H1 (cell line): Measurements from ENCODE around the gene RCBTB1. TPM values are rescaled to one million over a fixed set of nuclear protein-coding genes. Genes with fewer than 3 reads are reported as not detected.

Experiments
- CTCF ChIA-PET: fragments of 300-600 bp; sonication (Branson Sonifier 250); formaldehyde crosslinking; loops from one replicate; lab custom pipeline; 2021; ENCODE audit not compliant: partially characterized antibody; lab: Charles Lee
- POLR2A ChIA-PET: fragments of 300-600 bp; sonication (Branson Sonifier 250); formaldehyde crosslinking; loops from one replicate; lab custom pipeline; 2021; ENCODE audit warnings: inconsistent platforms; ENCODE audit not compliant: partially characterized antibody; lab: Charles Lee
- DNase-seq, 2 experiments: peaks; one replicate each; pipeline versions ENCODE4 v3.0.0 to v3.0.0-alpha.2; 2010 to 2022; ENCODE audit warnings: low spot score in 2 of 2, low read depth in 1 of 2, mixed read lengths in 1 of 2
- FAIRE-seq: peaks from 2 replicates; lab custom pipeline; 2011; peaks lifted over from hg19 to GRCh38; lab: Jason Lieb, UNC
- H2AFZ ChIP-seq: 2 replicates; pipeline ENCODE4 v1.8.1; 2012; ENCODE audit warnings: low read length, inconsistent platforms
- H2AK5ac ChIP-seq: 2 replicates; pipeline ENCODE4 v1.6.1; 2013; ENCODE audit warnings: low read depth, low read length
- H2BK120ac ChIP-seq: replicated peaks from 2 replicates; pipeline ENCODE3; 2013; ENCODE audit warnings: low read depth, low read length, inconsistent platforms
- H2BK12ac ChIP-seq: 2 replicates; pipeline ENCODE4 v1.6.1; 2013; ENCODE audit warnings: low read depth, low read length
- H2BK15ac ChIP-seq: 2 replicates; pipeline ENCODE4 v1.6.1; 2013; ENCODE audit warnings: low read length
- H2BK20ac ChIP-seq: 2 replicates; pipeline ENCODE4 v1.6.1; 2013; ENCODE audit warnings: low read length
- H2BK5ac ChIP-seq: 2 replicates; pipeline ENCODE4 v1.6.1; 2013; ENCODE audit warnings: low read depth, low read length
- H3K14ac ChIP-seq: 2 replicates; pipeline ENCODE4 v1.6.1; 2013; ENCODE audit warnings: inconsistent platforms; ENCODE audit not compliant: insufficient read length
- H3K18ac ChIP-seq: 2 replicates; pipeline ENCODE4 v1.6.1; 2013; ENCODE audit warnings: low read length; ENCODE audit errors: extremely low read depth
- H3K23ac ChIP-seq: 2 replicates; pipeline ENCODE4 v1.6.1; 2013; ENCODE audit warnings: inconsistent platforms; ENCODE audit not compliant: insufficient read length
- H3K23me2 ChIP-seq: 2 replicates; pipeline ENCODE4 v1.6.1; 2013; ENCODE audit warnings: low read depth, low read length
- H3K27ac ChIP-seq: 2 replicates; pipeline ENCODE4 v1.6.1; 2011; ENCODE audit warnings: low read depth, low read length, inconsistent platforms
- H3K27me3 ChIP-seq, 4 experiments: replicated peaks in 1 of 4; 1 replicate in 1 of 4; 2 replicates in 3 of 4; pipeline versions ENCODE4 v1.6.1 to v1.8.1; 2011 to 2013; ENCODE audit warnings: low read length in 3 of 4, mild to moderate bottlenecking in 3 of 4, inconsistent platforms in 2 of 4, mixed read lengths in 2 of 4, moderate library complexity in 1 of 4; ENCODE audit not compliant: control insufficient read depth in 3 of 4, insufficient read depth in 3 of 4; ENCODE audit errors: extremely low read depth in 1 of 4
- H3K36me3 ChIP-seq, 4 experiments: 2 replicates each; pipeline versions ENCODE4 v1.6.1 to v1.8.1; 2011 to 2013; ENCODE audit warnings: mild to moderate bottlenecking in 4 of 4, low read length in 3 of 4, moderate library complexity in 2 of 4, control low read depth in 1 of 4, inconsistent platforms in 1 of 4; ENCODE audit not compliant: insufficient read depth in 4 of 4, control insufficient read depth in 2 of 4
- H3K4ac ChIP-seq: replicated peaks from 2 replicates; pipeline ENCODE3; 2013; ENCODE audit warnings: low read length, low read depth, mixed read lengths, inconsistent platforms; ENCODE audit not compliant: insufficient read length
- H3K4me1 ChIP-seq, 4 experiments: replicated peaks in 1 of 4; 1 replicate in 1 of 4; 2 replicates in 3 of 4; pipeline versions ENCODE4 v1.6.1 to v1.8.1; 2011 to 2013; ENCODE audit warnings: low read length in 3 of 4, inconsistent platforms in 2 of 4, mixed read lengths in 1 of 4; ENCODE audit not compliant: insufficient read depth in 4 of 4, control insufficient read depth in 3 of 4
- H3K4me2 ChIP-seq, 2 experiments: 2 replicates each; pipeline versions ENCODE4 v1.6.1 to v1.8.1; 2011 to 2013; ENCODE audit warnings: low read depth in 2 of 2, low read length in 2 of 2, control low read depth in 1 of 2, inconsistent platforms in 1 of 2, mild to moderate bottlenecking in 1 of 2; ENCODE audit not compliant: insufficient read depth in 1 of 2
- H3K4me3 ChIP-seq, 4 experiments: fragments of 200-600, 300-600 bp in 1 of 4; sonication (generic), shearing (Covaris generic), sonication (Bioruptor Twin) in 1 of 4; 2 replicates each; pipeline versions ENCODE4 v1.5.1 to v1.8.1; 2011 to 2016; ENCODE audit warnings: low read length in 4 of 4, low read depth in 3 of 4, control low read depth in 2 of 4, inconsistent platforms in 2 of 4, mild to moderate bottlenecking in 2 of 4, mixed read lengths in 1 of 4, moderate library complexity in 1 of 4; ENCODE audit not compliant: insufficient read depth in 2 of 4; ENCODE audit errors: extremely low read depth in 1 of 4
- H3K56ac ChIP-seq: replicated peaks from 2 replicates; pipeline ENCODE3; 2013; ENCODE audit warnings: low read depth, mild to moderate bottlenecking, mixed read lengths, low read length, inconsistent platforms; ENCODE audit not compliant: insufficient read length
- H3K79me1 ChIP-seq: 2 replicates; pipeline ENCODE4 v1.6.1; 2013; ENCODE audit warnings: low read depth, low read length, control low read depth
- H3K79me2 ChIP-seq, 2 experiments: 2 replicates each; pipeline versions ENCODE4 v1.6.1 to v1.8.1; 2012 to 2013; ENCODE audit warnings: low read length in 2 of 2, mild to moderate bottlenecking in 2 of 2, inconsistent platforms in 1 of 2; ENCODE audit not compliant: insufficient read depth in 2 of 2, control insufficient read depth in 1 of 2
- H3K9ac ChIP-seq, 4 experiments: replicated peaks in 1 of 4; 1 replicate in 1 of 4; 2 replicates in 3 of 4; pipeline versions ENCODE4 v1.6.1 to v1.8.1; 2011 to 2013; ENCODE audit warnings: low read depth in 3 of 4, low read length in 3 of 4, control low read depth in 2 of 4, mild to moderate bottlenecking in 2 of 4, moderate library complexity in 2 of 4, inconsistent platforms in 1 of 4; ENCODE audit errors: extremely low read depth in 1 of 4
- H3K9me3 ChIP-seq, 2 experiments: 2 replicates each; pipeline versions ENCODE4 v1.6.1 to v1.8.1; 2012 to 2013; ENCODE audit warnings: mild to moderate bottlenecking in 2 of 2, moderate library complexity in 2 of 2, control low read depth in 1 of 2, inconsistent platforms in 1 of 2, low read depth in 1 of 2, low read length in 1 of 2, mixed read lengths in 1 of 2; ENCODE audit not compliant: insufficient read depth in 2 of 2
- H4K20me1 ChIP-seq, 2 experiments: replicated peaks in 1 of 2; 2 replicates each; pipeline versions ENCODE3 to v1.8.1; 2011 to 2013; ENCODE audit warnings: inconsistent platforms in 2 of 2, low read length in 2 of 2, mild to moderate bottlenecking in 1 of 2; ENCODE audit not compliant: insufficient read depth in 2 of 2, control insufficient read depth in 1 of 2
- H4K5ac ChIP-seq: 2 replicates; pipeline ENCODE4 v1.6.1; 2013; ENCODE audit warnings: low read length, low read depth, mixed read lengths, inconsistent platforms; ENCODE audit not compliant: insufficient read length
- H4K8ac ChIP-seq: 2 replicates; pipeline ENCODE4 v1.8.0; 2013; ENCODE audit warnings: mild to moderate bottlenecking, moderate library complexity, low read length, inconsistent platforms; ENCODE audit not compliant: insufficient read depth; ENCODE audit errors: extremely low read depth
- H4K91ac ChIP-seq: replicated peaks from 2 replicates; pipeline ENCODE3; 2013; ENCODE audit warnings: low read length, mixed read lengths, inconsistent platforms; ENCODE audit not compliant: insufficient read length
- RXRA ChIP-seq: IDR thresholded peaks from 2 replicates; pipeline ENCODE4 v1.6.1; 2011; ENCODE audit warnings: low read depth, mild to moderate bottlenecking, low read length, moderate library complexity; ENCODE audit not compliant: insufficient read depth
- SUZ12 ChIP-seq: fragments of 200-600 bp; sonication (generic); IDR thresholded peaks from 2 replicates; pipeline ENCODE4 v1.6.1; 2012; ENCODE audit warnings: mild to moderate bottlenecking, inconsistent platforms, low read length, moderate library complexity, mixed read lengths
- WGBS, 2 experiments: shearing (Covaris generic) in 1 of 2; methylation state at CpG; one replicate each; pipeline versions ENCODE4 v1.1.6 to v1.1.7; 2013 to 2015; ENCODE audit warnings: low lambda C conversion rate in 2 of 2, mixed read lengths in 2 of 2, inconsistent platforms in 1 of 2, low coverage in 1 of 2, missing lambda C conversion rate in 1 of 2; ENCODE audit not compliant: insufficient replicate concordance in 2 of 2, insufficient coverage in 1 of 2, insufficient read length in 1 of 2; ENCODE audit errors: extremely low coverage in 1 of 2, missing lambda C conversion rate in 1 of 2; 5-methylcytosine and 5-hydroxymethylcytosine counted together
- polyA plus RNA-seq, 7 experiments: library from polyadenylated mRNA; depleted of rRNA in 3 of 7; stranded (reverse) in 5 of 7; unstranded in 2 of 7; fragments of >200 nt in 5 of 7; fragments of 200-250 nt in 2 of 7; gene quantifications; 1 replicate in 5 of 7; 2 replicates in 1 of 7; 4 replicates in 1 of 7; pipeline versions ENCODE4 v1.2.1 to v1.2.3, GENCODE V29; 2011 to 2013; ENCODE audit warnings: missing spikeins in 2 of 7, mixed read lengths in 2 of 7
- total RNA-seq: library from RNA; stranded (reverse); fragmentation: NEBNext Ultra II Directional; extraction: Animal tissue kit (Norgen Biotek cat#: 25700); gene quantifications from 2 replicates; pipeline ENCODE4 v1.2.1, GENCODE V29; 2021

The RCBTB1 gene
- total and polyA plus RNA-seq, 2 of the 8 experiments (the other 6 are each of a cell fraction or from before 2014, with no cell fraction given), result 13.7 to 29.8 TPM

- H4K5ac ChIP-seq, result no peak overlapping the region
- ChIA-PET POLR2A (no interaction called here), CTCF (interaction anchor here (0.6 to 1.2 kb wide), 2 partner anchors 40 to 81 kb away, joined by 4 read pairs; no protein-coding TSS in a partner anchor)
- no peaks in the 10 kb centered on the region for H3K4me1 ChIP-seq
- H3K79me1 ChIP-seq, result no peaks in the 10 kb centered on the region; the same call in 1 of the 2 replicates
- no peak overlapping the region for H2BK20ac ChIP-seq
- H4K8ac ChIP-seq, result no peak overlapping the region
- no peak overlapping the region for H4K91ac ChIP-seq
- H3K36me3 ChIP-seq, result peaks cover 0 to 15% (median 2%) of the 10 kb centered on the region in 4 experiments; a peak in 4 of 8 replicates
- no peaks in the 10 kb centered on the region; a peak in 1 of 4 replicates for H3K79me2 ChIP-seq
- no peaks in the 10 kb centered on the region for H3K27me3 ChIP-seq
- WGBS, 2 experiments, result 85% methylated on average over 5 of the region's 5 CpGs; no CpG with 5 or more reads in 1 of the 2 experiments
- H3K56ac ChIP-seq, result no peak overlapping the region
- no peak overlapping the region for H3K14ac ChIP-seq
- no peak overlapping the region for H2BK5ac ChIP-seq
- H3K4me3 ChIP-seq, result no peak overlapping the region
- FAIRE-seq, result no peak
- H3K9ac ChIP-seq, result no peak overlapping the region
- H4K20me1 ChIP-seq, result peaks cover 1 to 3% of the 10 kb centered on the region in 2 experiments
- no peak overlapping the region for H2AFZ ChIP-seq
- no peaks in the 10 kb centered on the region for H3K23me2 ChIP-seq
- no peak overlapping the region for H3K23ac ChIP-seq
- H2BK12ac ChIP-seq, result no peak overlapping the region
- TF ChIP-seq RXRA (no peak), SUZ12 (no peak)
- TF ChIP-seq, all 59 proteins: peak for 0
- no peak for DNase-seq
- H3K27ac ChIP-seq, result no peak overlapping the region
- H3K18ac ChIP-seq, result no peak overlapping the region
- H2AK5ac ChIP-seq, result no peak overlapping the region
- H3K9me3 ChIP-seq, result peaks cover 0 to 6% of the 10 kb centered on the region in 2 experiments; a peak in 1 of 4 replicates
- H2BK15ac ChIP-seq, result no peak overlapping the region
- no peak overlapping the region for H2BK120ac ChIP-seq
- no peak overlapping the region for H3K4me2 ChIP-seq
- no peak overlapping the region for H3K4ac ChIP-seq
Observed at GRCh38 chr13:49567491-49567890, 17.9 kb downstream of the RCBTB1 start.
